TTC549 (cell line): ENCODE data around the gene HCAR3.

ENCODE experiments used
- FAIRE-seq: peaks from 2 replicates; lab custom pipeline; 2012; peaks lifted over from hg19 to GRCh38; lab: Jason Lieb, UNC

The HCAR3 gene

DNA sequence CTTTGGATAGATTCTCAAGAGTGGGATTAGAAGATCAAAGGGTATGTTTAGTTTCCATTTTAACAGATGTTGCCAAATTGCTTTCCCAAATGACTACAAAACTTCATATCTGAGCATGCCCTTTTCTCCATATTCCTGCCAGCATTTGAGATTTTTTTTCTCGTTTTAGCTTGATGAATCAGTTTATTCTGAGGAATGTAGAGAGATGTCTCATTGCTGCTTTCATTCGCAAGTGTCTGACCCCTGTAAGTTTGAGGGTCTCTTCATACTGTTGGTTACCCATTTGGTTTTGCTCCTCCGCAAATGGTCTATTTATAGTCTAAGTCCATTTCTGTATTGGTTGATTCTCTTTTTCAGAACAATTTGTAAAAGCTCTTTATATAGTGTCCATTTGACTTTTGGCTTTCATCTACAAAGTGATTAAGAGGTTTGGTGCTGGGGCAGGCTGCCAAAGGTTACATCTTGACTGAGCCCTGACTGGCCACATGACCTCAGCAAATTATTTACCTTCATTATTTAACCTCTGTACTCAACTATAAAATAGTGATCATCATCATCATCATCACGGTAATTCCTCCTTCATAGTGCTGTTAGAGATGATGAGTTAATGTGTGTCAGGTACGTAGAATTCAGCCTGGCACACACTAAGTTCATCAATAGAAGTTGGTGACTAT is 47.1 kb downstream of the HCAR3 start:
- no peak for FAIRE-seq

DNA sequence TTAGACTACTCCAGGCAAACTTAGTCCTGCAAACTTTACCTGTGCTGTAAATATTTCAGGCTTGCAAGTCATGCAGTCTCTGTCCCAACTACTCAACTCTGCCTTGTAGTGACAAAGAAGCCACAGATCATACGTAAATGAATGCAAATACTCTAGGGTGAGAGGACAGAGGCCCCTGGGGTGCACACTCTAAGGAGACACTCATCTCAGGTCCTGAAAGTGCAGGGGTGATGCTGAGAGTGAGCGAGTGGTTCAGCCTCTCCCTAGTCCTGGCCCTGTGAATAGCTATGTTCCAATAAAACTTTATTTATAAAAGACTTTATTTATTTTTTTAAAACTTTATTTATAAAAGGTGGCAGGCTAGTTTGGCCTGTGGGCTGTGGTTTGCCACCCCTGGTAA is 48.3 kb downstream of the HCAR3 start:
- no peak for FAIRE-seq

DNA sequence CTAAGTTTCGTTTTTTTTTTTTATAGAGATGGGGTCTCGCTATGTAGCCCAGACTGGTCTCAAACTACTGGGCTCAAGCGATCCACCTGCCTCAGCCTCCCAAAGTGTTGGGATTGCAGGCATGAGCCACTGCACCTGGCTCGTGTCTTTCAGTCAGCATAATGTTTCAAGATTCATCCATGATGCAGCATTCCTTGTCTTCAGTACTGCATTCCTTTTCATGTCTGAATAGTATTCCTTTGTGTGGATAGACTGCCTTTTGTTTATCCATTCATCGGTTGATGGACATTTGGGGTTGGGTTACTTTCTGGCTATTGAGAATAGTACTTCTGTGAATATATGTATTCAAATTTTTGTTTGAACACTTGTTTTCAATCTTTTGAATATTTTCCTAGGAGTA is 50.9 kb downstream of the HCAR3 start:
- FAIRE-seq: no peak

DNA sequence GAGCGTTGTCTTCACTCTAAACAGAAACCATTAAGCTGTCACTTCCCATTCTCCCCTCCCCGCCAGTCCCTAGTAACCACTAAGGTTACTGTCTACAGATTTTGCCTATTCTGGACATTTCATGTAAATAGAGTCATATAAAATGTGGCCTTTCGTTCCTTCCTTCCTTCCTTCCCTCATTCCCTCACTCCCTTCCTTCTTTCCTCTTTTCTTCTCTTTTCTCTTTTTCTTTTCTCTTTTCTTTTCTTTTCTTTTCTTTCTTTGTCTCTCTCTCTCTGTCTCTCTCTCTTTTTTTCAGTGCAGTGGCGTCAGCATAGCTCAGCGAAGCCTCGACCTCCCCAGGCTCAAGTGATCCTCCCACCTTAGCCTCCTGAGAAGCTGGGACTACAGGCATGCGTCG is 51.3 kb downstream of the HCAR3 start:
- no peak for FAIRE-seq
